ENCODE results near the gene FRY. TPM values are rescaled to one million over a fixed set of nuclear protein-coding genes. Genes with fewer than 3 reads are reported as not detected.

The FRY gene
- total and polyA plus RNA-seq, 2 of the 13 experiments (the other 11 are each of a cell fraction or from before 2014, with no cell fraction given) = 8.2 to 13.1 TPM

- TF ChIP-seq ZBTB40 (IDR thresholded peaks at IDR 0.05) (no peak), ZBTB40 (CRISPR knock-in tag; IDR thresholded peaks at IDR 0.05) (no peak), MYNN (CRISPR knock-in tag; IDR thresholded peaks at IDR 0.05; ENCODE audit: low read depth) (no peak), AGO2 (optimal IDR thresholded peaks at IDR 0.05; ENCODE audit: low read depth, low read length) (no peak), ZNF430 (CRISPR knock-in tag; IDR thresholded peaks at IDR 0.05) (no peak), AHDC1 (CRISPR knock-in tag; IDR thresholded peaks at IDR 0.05; ENCODE audit: borderline replicate concordance) (no peak), HOXA5 (CRISPR knock-in tag; IDR thresholded peaks at IDR 0.05) (no peak)
Measured at GRCh38 chr13:32203221-32203620, 171.6 kb downstream of the FRY start (continued).

All from HepG2 (cell line).